NCI-H2196 treated with DMSO at 0.1 percent for 48 hours (cell line): ENCODE measurements around the gene LAMA2.

Source experiments
- DNase-seq: peaks from one replicate; lab custom pipeline; 2025; ENCODE audit not compliant: unreplicated experiment; lab: John Stamatoyannopoulos, UW

LAMA2 gene

GRCh38 chr6:129257196-129257595 lies 374.3 kb downstream of the LAMA2 start:
- no peak for DNase-seq

- no peak for DNase-seq
Measured at GRCh38 chr6:129262661-129263060, 379.7 kb downstream of the LAMA2 start.

GRCh38 chr6:129263176-129263575 lies 380.2 kb downstream of the LAMA2 start:
- no peak for DNase-seq

- DNase-seq, result no peak
Measured at GRCh38 chr6:129264480-129265045, 381.6 kb downstream of the LAMA2 start.

GRCh38 chr6:129267028-129267427 lies 384.1 kb downstream of the LAMA2 start:
- no peak for DNase-seq

- no peak for DNase-seq
Measured at GRCh38 chr6:129269076-129269475, 386.1 kb downstream of the LAMA2 start.

- DNase-seq, result no peak
Measured at GRCh38 chr6:129269891-129270290, 387.0 kb downstream of the LAMA2 start.

- DNase-seq, result no peak
Measured at GRCh38 chr6:129270450-129270849, 387.5 kb downstream of the LAMA2 start.

GRCh38 chr6:129273161-129273560 lies 390.2 kb downstream of the LAMA2 start:
- DNase-seq, result no peak

- no peak for DNase-seq
Measured at GRCh38 chr6:129276461-129276860, 393.5 kb downstream of the LAMA2 start.

- DNase-seq, result no peak
Measured at GRCh38 chr6:129276986-129277385, 394.0 kb downstream of the LAMA2 start.

GRCh38 chr6:129279343-129280292 lies 396.7 kb downstream of the LAMA2 start:
- DNase-seq, result no peak

GRCh38 chr6:129280293-129280644 lies 397.3 kb downstream of the LAMA2 start:
- no peak for DNase-seq

GRCh38 chr6:129280749-129281148 lies 397.8 kb downstream of the LAMA2 start:
- no peak for DNase-seq

- DNase-seq, result no peak
Measured at GRCh38 chr6:129281168-129281796, 398.3 kb downstream of the LAMA2 start.

GRCh38 chr6:129282019-129282418 lies 399.1 kb downstream of the LAMA2 start:
- no peak for DNase-seq

GRCh38 chr6:129284225-129284624 lies 401.3 kb downstream of the LAMA2 start:
- no peak for DNase-seq

GRCh38 chr6:129287231-129288177 lies 404.6 kb downstream of the LAMA2 start:
- DNase-seq, result no peak

GRCh38 chr6:129289442-129289841 lies 406.5 kb downstream of the LAMA2 start:
- DNase-seq, result no peak

- DNase-seq, result no peak
Measured at GRCh38 chr6:129292836-129293235, 409.9 kb downstream of the LAMA2 start.

- no peak for DNase-seq
Measured at GRCh38 chr6:129297592-129297991, 414.7 kb downstream of the LAMA2 start.
